ENCODE data around the gene SNURF. TPM values are rescaled to one million over a fixed set of nuclear protein-coding genes. Genes with fewer than 3 reads are reported as not detected.

SNURF gene
- total and polyA plus RNA-seq, 4 donors, result 2.7 to 13.7 (median 4.4) TPM

- H3K4me3 ChIP-seq (ENCODE audit: low read depth in 1 of 3, low read length in 3 of 3), result no peak overlapping the region
- WGBS, result 71% methylated on average over 4 of the region's 4 CpGs
- H3K36me3 ChIP-seq (ENCODE audit: control insufficient read depth in 4 of 4, insufficient read depth in 3 of 4, low read depth in 1 of 4, low read length in 3 of 4), result peaks cover 0 to 38% (median 17%) of the 10 kb centered on the region in 4 donors
- peaks cover 0 to 3% (median 0%) of the 10 kb centered on the region in 4 donors for H3K4me1 ChIP-seq (ENCODE audit: control insufficient read depth in 4 of 4, insufficient read depth in 4 of 4, low read length in 3 of 4)
- peaks cover 0 to 2% (median 0%) of the 10 kb centered on the region in 4 donors for H3K9me3 ChIP-seq (ENCODE audit: control insufficient read depth in 4 of 4, low read length in 3 of 4)
- no peak for TF ChIP-seq JUND (IDR thresholded peaks at IDR 0.05)
- TF ChIP-seq NR2F2 (IDR thresholded peaks at IDR 0.05), result no peak
- TF ChIP-seq CTCF (IDR thresholded peaks at IDR 0.05; ENCODE audit: low read depth, low read length, missing input control), result no peak
- TF ChIP-seq GABPA (IDR thresholded peaks at IDR 0.05 in 1 of 2, conservative IDR thresholded peaks at IDR 0.05 in 1 of 2), result no peak
- TF ChIP-seq HNF4A (conservative IDR thresholded peaks at IDR 0.05), result no peak
- no peak for TF ChIP-seq RAD21 (IDR thresholded peaks at IDR 0.05)
- no peak for TF ChIP-seq YY1 (IDR thresholded peaks at IDR 0.05)
- no peak overlapping the region for H3K27ac ChIP-seq (ENCODE audit: low read depth in 1 of 2, low read length in 2 of 2)
- no peaks in the 10 kb centered on the region for H3K27me3 ChIP-seq (ENCODE audit: control insufficient read depth in 4 of 4, insufficient read depth in 4 of 4, low read length in 3 of 4)
- no peak overlapping the region for H3K9ac ChIP-seq (ENCODE audit: low read depth in 1 of 2, low read length in 2 of 2)
- no peak for DNase-seq (ENCODE audit: low spot score)
These were observed 11.7 kb downstream of the SNURF start for GRCh38 chr15:24966364-24967103.

- no peak for TF ChIP-seq SP1 (IDR thresholded peaks at IDR 0.05)
- TF ChIP-seq TAF1 (conservative IDR thresholded peaks at IDR 0.05), result no peak
- TF ChIP-seq MAX (IDR thresholded peaks at IDR 0.05), result no peak
- TF ChIP-seq HNF4A (conservative IDR thresholded peaks at IDR 0.05), result no peak
- TF ChIP-seq FOXA2 (IDR thresholded peaks at IDR 0.05), result no peak
- TF ChIP-seq FOXA1 (IDR thresholded peaks at IDR 0.05), result no peak
- no peak for TF ChIP-seq HNF4G (IDR thresholded peaks at IDR 0.05)
- no peak for TF ChIP-seq EGR1 (IDR thresholded peaks at IDR 0.05; ENCODE audit: low read depth in 2 of 2)
- TF ChIP-seq ATF3 (IDR thresholded peaks at IDR 0.05), result no peak
- TF ChIP-seq JUND (IDR thresholded peaks at IDR 0.05), result no peak
- no peak for TF ChIP-seq YY1 (IDR thresholded peaks at IDR 0.05)
- TF ChIP-seq RAD21 (IDR thresholded peaks at IDR 0.05), result no peak
- TF ChIP-seq NR2F2 (IDR thresholded peaks at IDR 0.05), result no peak
- no peak for TF ChIP-seq GABPA (IDR thresholded peaks at IDR 0.05 in 1 of 2, conservative IDR thresholded peaks at IDR 0.05 in 1 of 2)
- DNase-seq (ENCODE audit: low spot score), result no peak
- Histone ChIP-seq H3K4me3 (ENCODE audit: low read depth in 1 of 3, low read length in 3 of 3) (no peak overlapping the region), H3K27me3 (ENCODE audit: control insufficient read depth in 4 of 4, insufficient read depth in 4 of 4, low read length in 3 of 4) (no peaks in the 10 kb centered on the region), H3K9me3 (ENCODE audit: control insufficient read depth in 4 of 4, low read length in 3 of 4) (peaks cover 2 to 9% (median 4%) of the 10 kb centered on the region in 4 donors), H3K9ac (ENCODE audit: low read depth in 1 of 2, low read length in 2 of 2) (no peak overlapping the region), H3K27ac (ENCODE audit: low read depth in 1 of 2, low read length in 2 of 2) (no peak overlapping the region), H3K36me3 (ENCODE audit: control insufficient read depth in 4 of 4, insufficient read depth in 3 of 4, low read depth in 1 of 4, low read length in 3 of 4) (peaks cover 2 to 45% (median 15%) of the 10 kb centered on the region in 4 donors), H3K4me1 (ENCODE audit: control insufficient read depth in 4 of 4, insufficient read depth in 4 of 4, low read length in 3 of 4) (no peaks in the 10 kb centered on the region)
- 78% methylated on average over 3 of the region's 3 CpGs for WGBS
These were observed 16.3 kb downstream of the SNURF start for GRCh38 chr15:24971052-24971451.

- WGBS, result 92% methylated on average over 8 of the region's 8 CpGs
- peaks cover 4 to 50% (median 18%) of the 10 kb centered on the region in 4 donors for H3K36me3 ChIP-seq (ENCODE audit: control insufficient read depth in 4 of 4, insufficient read depth in 3 of 4, low read depth in 1 of 4, low read length in 3 of 4)
- H3K27ac ChIP-seq (ENCODE audit: low read depth in 1 of 2, low read length in 2 of 2), result no peak overlapping the region
- no peaks in the 10 kb centered on the region for H3K27me3 ChIP-seq (ENCODE audit: control insufficient read depth in 4 of 4, insufficient read depth in 4 of 4, low read length in 3 of 4)
- H3K9me3 ChIP-seq (ENCODE audit: control insufficient read depth in 4 of 4, low read length in 3 of 4), result peaks cover 2 to 9% (median 4%) of the 10 kb centered on the region in 4 donors
- H3K4me3 ChIP-seq (ENCODE audit: low read depth in 1 of 3, low read length in 3 of 3), result no peak overlapping the region
- H3K9ac ChIP-seq (ENCODE audit: low read depth in 1 of 2, low read length in 2 of 2), result no peak overlapping the region
- no peak for DNase-seq (ENCODE audit: low spot score)
- H3K4me1 ChIP-seq (ENCODE audit: control insufficient read depth in 4 of 4, insufficient read depth in 4 of 4, low read length in 3 of 4), result no peaks in the 10 kb centered on the region
- TF ChIP-seq FOXA2 (IDR thresholded peaks at IDR 0.05), result no peak
- no peak for TF ChIP-seq REST (IDR thresholded peaks at IDR 0.05)
- TF ChIP-seq GABPA (IDR thresholded peaks at IDR 0.05 in 1 of 2, conservative IDR thresholded peaks at IDR 0.05 in 1 of 2), result no peak
- no peak for TF ChIP-seq ATF3 (IDR thresholded peaks at IDR 0.05)
- TF ChIP-seq RAD21 (IDR thresholded peaks at IDR 0.05), result no peak
- no peak for TF ChIP-seq ZBTB33 (IDR thresholded peaks at IDR 0.05)
- no peak for TF ChIP-seq MAX (IDR thresholded peaks at IDR 0.05)
These were observed 17.0 kb downstream of the SNURF start for GRCh38 chr15:24971772-24972171.
